Fibroblast of villous mesenchyme (primary cell): ENCODE results near the gene TMED1. TPM values are rescaled to one million over a fixed set of nuclear protein-coding genes. Genes with fewer than 3 reads are reported as not detected.
A peak's percentile ranks its signal among the peaks of the same experiment; 100 is the strongest.
"Not testable (repeated sequence)": the region's sequence is repeated elsewhere in the genome, so short reads cannot be mapped to it uniquely, and the experiment has no call there.

Source experiments
- DNase-seq: peaks from one replicate; pipeline ENCODE4 v3.0.0-alpha.2; 2010; ENCODE audit warnings: low read depth
- H3K4me3 ChIP-seq: 2 replicates; pipeline ENCODE4 v1.5.1; 2011; ENCODE audit warnings: low read depth, mild to moderate bottlenecking, low read length
- CTCF ChIP-seq: IDR thresholded peaks from 2 replicates; pipeline ENCODE4 v1.5.1; 2012; ENCODE audit warnings: low read depth, mild to moderate bottlenecking, low read length; ENCODE audit not compliant: insufficient read depth
- total RNA-seq: library from RNA; depleted of rRNA; stranded (reverse); fragments of >200 nt; gene quantifications from 2 replicates; pipeline ENCODE4 v1.2.3, GENCODE V29; 2012

Gene TMED1
- total RNA-seq, 1 donor: 46.6 TPM

- DNase-seq: no peak
- no peak for TF ChIP-seq CTCF
- H3K4me3 ChIP-seq: no peak overlapping the region
Observed at GRCh38 chr19:10876459-10877240, 40.6 kb upstream of the TMED1 start.

- no peak overlapping the region for H3K4me3 ChIP-seq
- no peak for TF ChIP-seq CTCF
- DNase-seq: no peak
Observed at GRCh38 chr19:10874024-10874423, 38.0 kb upstream of the TMED1 start.

- no peak for TF ChIP-seq CTCF
- no peak for DNase-seq
- peak overlapping the region; percentile 93 for H3K4me3 ChIP-seq
Observed at GRCh38 chr19:10872546-10873107, 36.6 kb upstream of the TMED1 start.

- TF ChIP-seq CTCF: peak; percentile 12
- DNase-seq: no peak
Observed at GRCh38 chr19:10871711-10872545, 35.9 kb upstream of the TMED1 start.

GRCh38 chr19:10870955-10871603 lies 35.1 kb upstream of the TMED1 start, which contains the start of gene CARM1:
Gene CARM1 (plus strand): TSS chr19:10871553. CDS start chr19:10871703, 150 bp downstream.
- peak within 1 kb of the TSS; percentile 93 for H3K4me3 ChIP-seq
- TF ChIP-seq CTCF: peak; percentile 45

More at GRCh38 chr19:10871711-10872545, 35.9 kb upstream of the TMED1 start:
- H3K4me3 ChIP-seq: peak overlapping the region; percentile 93

GRCh38 chr19:10870501-10870954 lies 34.5 kb upstream of the TMED1 start:
- peak overlapping the region; percentile 50 for H3K4me3 ChIP-seq
- no peak for TF ChIP-seq CTCF
- DNase-seq: no peak

More at GRCh38 chr19:10870955-10871603, 35.1 kb upstream of the TMED1 start, which contains the start of gene CARM1:
- DNase-seq: peak; percentile 99

GRCh38 chr19:10869872-10870311 lies 33.9 kb upstream of the TMED1 start:
- H3K4me3 ChIP-seq, DNase-seq: not testable (repeated sequence)
